CD14-positive monocyte (primary cell): Measurements from ENCODE around the gene GPC5. TPM values are rescaled to one million over a fixed set of nuclear protein-coding genes. Genes with fewer than 3 reads are reported as not detected.
A peak's percentile ranks its signal among the peaks of the same experiment; 100 is the strongest.

ENCODE experiments used
- DNase-seq, 3 donors: peaks; one replicate each; pipeline ENCODE4 v3.0.0-alpha.2; 2011 to 2022
- H2AFZ ChIP-seq: 2 replicates; pipeline ENCODE4 v1.6.0; 2012; ENCODE audit warnings: mild to moderate bottlenecking, low read depth, low read length, inconsistent platforms; ENCODE audit not compliant: insufficient read depth, poor library complexity, severe bottlenecking
- H3K27ac ChIP-seq, 2 donors: 1 replicate in 1 of 2; 2 replicates in 1 of 2; pipeline ENCODE4 v1.5.1; 2012 to 2013; ENCODE audit warnings: low read length in 2 of 2, control low read depth in 1 of 2, inconsistent platforms in 1 of 2, low read depth in 1 of 2, mild to moderate bottlenecking in 1 of 2
- H3K27me3 ChIP-seq, 2 donors: one replicate each; pipeline versions ENCODE4 v1.6.0 to v1.6.1; 2011 to 2013; ENCODE audit warnings: low read length in 2 of 2; ENCODE audit not compliant: control insufficient read depth in 2 of 2, insufficient read depth in 2 of 2
- H3K36me3 ChIP-seq, 2 donors: replicated peaks in 1 of 2; 1 replicate in 1 of 2; 2 replicates in 1 of 2; pipeline versions ENCODE4 v1.5.1 to v1.6.1; 2012 to 2013; ENCODE audit warnings: low read length in 2 of 2, control low read depth in 1 of 2, inconsistent platforms in 1 of 2, mild to moderate bottlenecking in 1 of 2; ENCODE audit not compliant: insufficient read depth in 2 of 2, control insufficient read depth in 1 of 2
- H3K4me1 ChIP-seq, 2 donors: 1 replicate in 1 of 2; 2 replicates in 1 of 2; pipeline versions ENCODE4 v1.5.1 to v1.6.1; 2012 to 2013; ENCODE audit warnings: low read length in 2 of 2, control low read depth in 1 of 2, inconsistent platforms in 1 of 2, mild to moderate bottlenecking in 1 of 2, moderate library complexity in 1 of 2; ENCODE audit not compliant: insufficient read depth in 2 of 2, control insufficient read depth in 1 of 2
- H3K4me2 ChIP-seq: replicated peaks from 2 replicates; pipeline ENCODE3; 2012; ENCODE audit warnings: low read length, moderate library complexity, mild to moderate bottlenecking; ENCODE audit not compliant: poor library complexity, severe bottlenecking; ENCODE audit errors: extremely low read depth
- H3K4me3 ChIP-seq, 3 experiments: fragments of 200-600 bp in 1 of 3; sonication (generic) in 1 of 3; replicated peaks in 1 of 3; 1 replicate in 2 of 3; 2 replicates in 1 of 3; pipeline ENCODE4 v1.5.1; 2011 to 2013; ENCODE audit warnings: low read length in 3 of 3, mild to moderate bottlenecking in 3 of 3, control low read depth in 2 of 3, low read depth in 2 of 3, inconsistent platforms in 1 of 3, moderate library complexity in 1 of 3
- H3K79me2 ChIP-seq: 2 replicates; pipeline ENCODE4 v1.6.0; 2012; ENCODE audit warnings: mild to moderate bottlenecking, control low read depth, inconsistent platforms, low read length, moderate library complexity; ENCODE audit not compliant: insufficient read depth
- H3K9ac ChIP-seq: 2 replicates; pipeline ENCODE4 v1.6.0; 2017; ENCODE audit warnings: low read length, mild to moderate bottlenecking; ENCODE audit not compliant: insufficient read depth, poor library complexity, severe bottlenecking
- H3K9me3 ChIP-seq, 2 donors: replicated peaks in 1 of 2; 1 replicate in 1 of 2; 2 replicates in 1 of 2; pipeline versions ENCODE4 v1.5.1 to v1.6.1; 2012 to 2013; ENCODE audit warnings: low read length in 2 of 2, control low read depth in 1 of 2; ENCODE audit not compliant: control insufficient read depth in 1 of 2, insufficient read depth in 1 of 2
- H4K20me1 ChIP-seq: 2 replicates; pipeline ENCODE4 v1.6.0; 2012; ENCODE audit warnings: mild to moderate bottlenecking, low read length, control low read depth, moderate library complexity; ENCODE audit not compliant: insufficient read depth
- H3K27ac Mint-ChIP-seq, 7 donors: one replicate each; pipeline ENCODE4 v1.8.0; 2020; ENCODE audit warnings: mild to moderate bottlenecking in 7 of 7, mixed read lengths in 7 of 7, moderate library complexity in 6 of 7, inconsistent platforms in 2 of 7
- H3K27me3 Mint-ChIP-seq, 3 donors: one replicate each; pipeline ENCODE4 v1.8.0; 2021 to 2022; ENCODE audit warnings: low read depth in 3 of 3, mild to moderate bottlenecking in 3 of 3, mixed read lengths in 3 of 3, moderate library complexity in 3 of 3, inconsistent platforms in 1 of 3
- H3K36me3 Mint-ChIP-seq, 2 donors: one replicate each; pipeline ENCODE4 v1.8.0; 2020; ENCODE audit warnings: mixed read lengths in 2 of 2, inconsistent platforms in 1 of 2, mild to moderate bottlenecking in 1 of 2
- H3K4me1 Mint-ChIP-seq: one replicate; pipeline ENCODE4 v1.8.0; 2020; ENCODE audit warnings: mild to moderate bottlenecking, mixed read lengths
- H3K4me3 Mint-ChIP-seq, 2 donors: one replicate each; pipeline ENCODE4 v1.8.0; 2020; ENCODE audit warnings: mild to moderate bottlenecking in 2 of 2, mixed read lengths in 2 of 2, moderate library complexity in 1 of 2
- H3K9me3 Mint-ChIP-seq, 7 donors: one replicate each; pipeline ENCODE4 v1.8.0; 2020 to 2022; ENCODE audit warnings: mixed read lengths in 7 of 7, mild to moderate bottlenecking in 6 of 7, moderate library complexity in 6 of 7, inconsistent platforms in 2 of 7
- WGBS: methylation state at CpG from one replicate; pipeline ENCODE4 v1.1.5; 2013; ENCODE audit warnings: missing lambda C conversion rate; ENCODE audit not compliant: insufficient coverage; 5-methylcytosine and 5-hydroxymethylcytosine counted together
- intact Hi-C, 2 donors: fragments of 100-400 bp; cut with micrococcal nuclease; formaldehyde crosslinking; loops; one replicate each; pipeline versions ENCODE4 v1.15.0 to v1.15.1; 2023
- polyA plus RNA-seq, 3 donors: library from polyadenylated mRNA; depleted of rRNA in 1 of 3; unstranded in 2 of 3; stranded (reverse) in 1 of 3; fragments of 300-500 nt in 2 of 3; fragments of >200 nt in 1 of 3; fragmentation: Illumina TruSeq in 2 of 3; gene quantifications; 1 replicate in 2 of 3; 2 replicates in 1 of 3; pipeline ENCODE4 v1.2.3, GENCODE V29; 2012 to 2021
- TF ChIP-seq, protein P1 (sequence below): fragments of 200-600 bp; IDR thresholded peaks from one replicate; pipeline ENCODE4 v1.8.0; 2022; ENCODE audit warnings: antibody characterized with exemption, mild to moderate bottlenecking

The GPC5 gene
- polyA plus RNA-seq, 3 donors, result not detected

DNA sequence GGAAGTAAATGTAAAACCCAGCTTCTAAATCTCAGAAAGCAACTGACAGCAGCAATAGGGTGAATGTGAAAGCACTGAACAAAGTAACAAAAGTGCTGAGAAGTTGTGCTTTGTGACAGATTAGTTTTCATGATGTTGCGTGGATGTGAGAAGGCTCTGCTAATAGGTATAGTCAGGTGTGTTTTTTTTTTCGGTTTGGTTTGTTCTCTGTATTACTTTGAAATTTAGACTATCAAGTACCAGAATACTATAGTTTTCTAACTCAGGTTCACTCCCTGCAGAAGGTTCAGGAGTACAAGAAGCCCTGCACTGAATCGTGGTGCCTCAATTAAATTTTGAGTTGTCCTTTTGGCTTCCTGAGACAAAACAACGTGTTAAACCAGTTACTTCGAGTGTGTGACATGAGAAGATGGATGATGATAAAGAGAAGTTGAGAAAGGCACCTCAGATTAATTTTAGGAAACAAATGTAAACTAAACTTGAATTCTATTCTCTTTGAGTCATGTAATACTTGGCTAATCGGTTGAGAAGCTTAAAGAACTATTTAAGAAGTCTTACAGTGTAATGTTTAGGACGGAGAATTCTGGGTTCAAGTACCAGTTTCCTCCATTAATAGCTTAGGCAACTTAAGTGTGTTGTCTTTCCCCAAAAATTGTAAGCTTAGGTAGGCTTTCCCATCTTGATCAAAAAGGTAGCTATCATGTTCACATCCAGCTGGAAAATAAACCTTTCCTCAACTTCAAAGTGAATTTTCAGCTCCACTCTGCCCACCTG lies 40.6 kb upstream of the GPC5 start:
- no peaks in the 10 kb centered on the region for H3K27me3 Mint-ChIP-seq
- Histone ChIP-seq H3K4me3 (no peak overlapping the region), H3K79me2 (no peaks in the 10 kb centered on the region), H2AFZ (no peak overlapping the region), H4K20me1 (no peaks in the 10 kb centered on the region), H3K4me1 (no peaks in the 10 kb centered on the region), H3K27ac (no peak overlapping the region), H3K27me3 (no peaks in the 10 kb centered on the region), H3K9ac (no peak overlapping the region), H3K36me3 (peaks cover 20 to 30% of the 10 kb centered on the region in 2 donors), H3K9me3 (no peaks in the 10 kb centered on the region), H3K4me2 (no peak overlapping the region)
- no peaks in the 10 kb centered on the region for H3K9me3 Mint-ChIP-seq
- TF ChIP-seq, protein P1, sequence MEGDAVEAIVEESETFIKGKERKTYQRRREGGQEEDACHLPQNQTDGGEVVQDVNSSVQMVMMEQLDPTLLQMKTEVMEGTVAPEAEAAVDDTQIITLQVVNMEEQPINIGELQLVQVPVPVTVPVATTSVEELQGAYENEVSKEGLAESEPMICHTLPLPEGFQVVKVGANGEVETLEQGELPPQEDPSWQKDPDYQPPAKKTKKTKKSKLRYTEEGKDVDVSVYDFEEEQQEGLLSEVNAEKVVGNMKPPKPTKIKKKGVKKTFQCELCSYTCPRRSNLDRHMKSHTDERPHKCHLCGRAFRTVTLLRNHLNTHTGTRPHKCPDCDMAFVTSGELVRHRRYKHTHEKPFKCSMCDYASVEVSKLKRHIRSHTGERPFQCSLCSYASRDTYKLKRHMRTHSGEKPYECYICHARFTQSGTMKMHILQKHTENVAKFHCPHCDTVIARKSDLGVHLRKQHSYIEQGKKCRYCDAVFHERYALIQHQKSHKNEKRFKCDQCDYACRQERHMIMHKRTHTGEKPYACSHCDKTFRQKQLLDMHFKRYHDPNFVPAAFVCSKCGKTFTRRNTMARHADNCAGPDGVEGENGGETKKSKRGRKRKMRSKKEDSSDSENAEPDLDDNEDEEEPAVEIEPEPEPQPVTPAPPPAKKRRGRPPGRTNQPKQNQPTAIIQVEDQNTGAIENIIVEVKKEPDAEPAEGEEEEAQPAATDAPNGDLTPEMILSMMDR, result no peak
- peaks cover 32 to 37% of the 10 kb centered on the region in 2 donors for H3K36me3 Mint-ChIP-seq
- H3K27ac Mint-ChIP-seq, result peak overlapping the region in 1 of 7 donors; percentile 24
- no CpG with 5 or more reads among the region's 7 CpGs for WGBS
- DNase-seq, result no peak
- intact Hi-C loops, result no loop called here
- H3K4me3 Mint-ChIP-seq, result no peak overlapping the region
- H3K4me1 Mint-ChIP-seq, result peaks cover 2% of the 10 kb centered on the region

DNA sequence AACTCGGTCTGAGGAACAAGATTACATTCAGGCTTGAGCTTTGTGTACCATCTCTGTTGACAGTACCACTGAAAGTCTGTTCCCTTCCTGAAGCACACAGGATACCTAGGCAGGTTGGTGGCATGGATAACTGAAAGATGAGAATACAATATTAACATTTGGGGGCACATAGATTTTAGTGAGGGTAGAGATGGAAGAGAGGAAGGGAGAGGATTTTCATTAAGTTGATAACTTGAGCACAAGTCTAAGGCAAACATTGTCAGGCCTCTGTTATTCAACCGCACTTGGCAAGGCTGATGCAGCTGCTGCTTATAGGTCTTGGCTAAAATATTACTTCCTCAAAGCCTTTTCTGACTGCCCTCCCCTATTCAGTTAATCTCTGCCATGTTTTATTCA lies 40.0 kb upstream of the GPC5 start:
- H4K20me1 ChIP-seq, result no peaks in the 10 kb centered on the region
- H3K27ac Mint-ChIP-seq, result peak overlapping the region in 1 of 7 donors; percentile 24

More for the DNA sequence above, 40.0 kb upstream of the GPC5 start:
- no peak for DNase-seq
- Mint-ChIP-seq H3K4me3 (no peak overlapping the region), H3K4me1 (peaks cover 2% of the 10 kb centered on the region), H3K36me3 (peaks cover 28 to 32% of the 10 kb centered on the region in 2 donors), H3K9me3 (no peaks in the 10 kb centered on the region), H3K27me3 (no peaks in the 10 kb centered on the region)
- no peaks in the 10 kb centered on the region for H3K4me1 ChIP-seq
- H3K79me2 ChIP-seq, result no peaks in the 10 kb centered on the region
- no peak overlapping the region for H3K27ac ChIP-seq
- intact Hi-C loops, result no loop called here
- H3K9ac ChIP-seq, result no peak overlapping the region
- H2AFZ ChIP-seq, result no peak overlapping the region
- WGBS, result no CpG with 5 or more reads among the region's 2 CpGs
- TF ChIP-seq, protein P1, result no peak
- H3K4me2 ChIP-seq, result no peak overlapping the region
- no peak overlapping the region for H3K4me3 ChIP-seq
- peaks cover 17 to 27% of the 10 kb centered on the region in 2 donors for H3K36me3 ChIP-seq
- no peaks in the 10 kb centered on the region for H3K27me3 ChIP-seq
- no peaks in the 10 kb centered on the region for H3K9me3 ChIP-seq
